GM19351 (cell line): ENCODE data around the gene COL18A1.

Source experiments
- ATAC-seq: cut with Tn5 transposase; IDR thresholded peaks from one replicate; pipeline ENCODE4 v1.9.1; 2021; ENCODE audit warnings: mild to moderate bottlenecking, moderate library complexity; ENCODE audit not compliant: unreplicated experiment

Gene COL18A1

GRCh38 chr21:45541221-45542039 is 136.5 kb downstream of the COL18A1 start:
- peak; percentile 75 for ATAC-seq

- ATAC-seq: peak; percentile 71
Observed at GRCh38 chr21:45542242-45542666, 137.3 kb downstream of the COL18A1 start, which contains the start of gene SLC19A1. SLC19A1 (minus strand) TSS chr21:45542440; CDS start chr21:45537959, 4,481 bp downstream.

- ATAC-seq: no peak
Observed at GRCh38 chr21:45542667-45543370, 137.9 kb downstream of the COL18A1 start.

GRCh38 chr21:45543371-45543709 is 138.4 kb downstream of the COL18A1 start:
- no peak for ATAC-seq

- ATAC-seq: no peak
Observed at GRCh38 chr21:45543710-45544448, 138.9 kb downstream of the COL18A1 start.

GRCh38 chr21:45544449-45545235 is 139.7 kb downstream of the COL18A1 start:
- ATAC-seq: no peak

- ATAC-seq: no peak
Observed at GRCh38 chr21:45545236-45545570, 140.2 kb downstream of the COL18A1 start.

- ATAC-seq: no peak
Observed at GRCh38 chr21:45545691-45546531, 140.9 kb downstream of the COL18A1 start.

- ATAC-seq: no peak
Observed at GRCh38 chr21:45546636-45547544, 141.9 kb downstream of the COL18A1 start.

- ATAC-seq: no peak
Observed at GRCh38 chr21:45547545-45547900, 142.6 kb downstream of the COL18A1 start.

- no peak for ATAC-seq
Observed at GRCh38 chr21:45548711-45549491, 143.9 kb downstream of the COL18A1 start.

- ATAC-seq: peak; percentile 39
Observed at GRCh38 chr21:45549626-45550463, 144.9 kb downstream of the COL18A1 start.

GRCh38 chr21:45550522-45551210 is 145.7 kb downstream of the COL18A1 start:
- ATAC-seq: peak; percentile 50

GRCh38 chr21:45551316-45551715 is 146.4 kb downstream of the COL18A1 start:
- ATAC-seq: no peak

GRCh38 chr21:45551783-45552695 is 147.1 kb downstream of the COL18A1 start:
- ATAC-seq: no peak
